Bladder microvascular endothelial cell (primary cell): Measurements from ENCODE around the gene PLAC1. TPM values are rescaled to one million over a fixed set of nuclear protein-coding genes. Genes with fewer than 3 reads are reported as not detected.

Experiments used
- total RNA-seq: library from RNA; depleted of rRNA; stranded (reverse); fragments of >200 nt; gene quantifications from 2 replicates; pipeline ENCODE4 v1.2.3, GENCODE V29; 2014

The PLAC1 gene, protein sequence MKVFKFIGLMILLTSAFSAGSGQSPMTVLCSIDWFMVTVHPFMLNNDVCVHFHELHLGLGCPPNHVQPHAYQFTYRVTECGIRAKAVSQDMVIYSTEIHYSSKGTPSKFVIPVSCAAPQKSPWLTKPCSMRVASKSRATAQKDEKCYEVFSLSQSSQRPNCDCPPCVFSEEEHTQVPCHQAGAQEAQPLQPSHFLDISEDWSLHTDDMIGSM
- total RNA-seq, result under 0.01 TPM in 1 of 2 replicates, not detected in the other

DNA sequence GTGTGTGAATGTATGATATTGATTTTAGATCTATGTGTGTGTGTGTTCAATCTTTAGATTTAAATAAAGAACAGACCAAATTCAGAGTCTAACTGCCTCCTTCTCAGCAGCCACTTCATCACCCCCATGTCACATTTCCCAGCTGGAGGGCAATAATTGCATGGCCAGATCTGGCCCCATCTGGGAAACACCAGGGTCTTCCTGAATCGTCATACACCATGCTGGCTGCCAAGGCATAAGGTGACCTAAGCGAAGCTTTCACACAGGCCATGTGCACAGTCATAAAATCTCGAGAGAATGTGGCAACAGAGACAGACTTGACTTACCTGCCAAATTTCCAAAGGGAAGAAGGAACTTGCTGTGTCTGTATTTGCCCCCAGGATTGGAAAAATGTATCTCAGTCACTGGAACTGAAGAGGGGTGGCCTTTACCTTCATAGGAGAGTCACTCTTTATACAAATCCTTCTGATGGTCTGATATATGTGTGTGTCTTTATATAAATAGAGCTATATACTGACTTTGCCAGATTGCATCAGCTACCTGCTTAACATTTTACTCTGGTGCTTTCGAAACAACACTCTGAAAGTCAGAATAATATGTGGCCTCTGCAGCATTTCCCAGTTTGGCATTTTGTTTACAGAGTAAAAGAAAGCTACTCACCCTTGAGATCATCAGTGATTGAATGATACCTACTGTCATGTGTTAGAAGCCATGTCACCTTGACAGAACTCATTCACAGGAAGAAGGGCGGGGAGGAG, at the start of gene PLAC1:
Gene PLAC1, minus strand, starts transcription at position 470 of the 758 bp plus-strand sequence. CDS start 91,789 bp downstream, outside the sequence.

Other genes with a start within 250 kb of the PLAC1 start
- 18.1 and 21.0 TPM in 2 replicates for gene HPRT1, start 198.3 kb downstream of the PLAC1 start, total RNA-seq
- 6.2 and 15.9 TPM in 2 replicates for gene PABIR2, start 138.7 kb upstream of the PLAC1 start, total RNA-seq